GM12892 (cell line): Measurements from ENCODE around the gene FBXO34.

ENCODE experiments used
- POLR2A ChIP-seq: IDR thresholded peaks from 2 replicates; pipeline ENCODE4 v1.6.1; 2011; ENCODE audit warnings: low read depth, low read length, control low read depth
- POLR2AphosphoS5 ChIP-seq: IDR thresholded peaks from 2 replicates; pipeline ENCODE4 v1.6.1; 2011; ENCODE audit warnings: low read depth, low read length, control low read depth
- TAF1 ChIP-seq: IDR thresholded peaks from 2 replicates; pipeline ENCODE4 v1.6.1; 2011; ENCODE audit warnings: low read depth, mild to moderate bottlenecking, control low read depth, low read length, borderline replicate concordance

- no peak for TF ChIP-seq POLR2AphosphoS5
- no peak for TF ChIP-seq POLR2A
- no peak for TF ChIP-seq TAF1
Observed at GRCh38 chr14:55249423-55249822, 21.8 kb upstream of the FBXO34 start.
